ENCODE data around the gene UBN1.
A peak's percentile ranks its signal among the peaks of the same experiment; 100 is the strongest.

Gene UBN1

DNA sequence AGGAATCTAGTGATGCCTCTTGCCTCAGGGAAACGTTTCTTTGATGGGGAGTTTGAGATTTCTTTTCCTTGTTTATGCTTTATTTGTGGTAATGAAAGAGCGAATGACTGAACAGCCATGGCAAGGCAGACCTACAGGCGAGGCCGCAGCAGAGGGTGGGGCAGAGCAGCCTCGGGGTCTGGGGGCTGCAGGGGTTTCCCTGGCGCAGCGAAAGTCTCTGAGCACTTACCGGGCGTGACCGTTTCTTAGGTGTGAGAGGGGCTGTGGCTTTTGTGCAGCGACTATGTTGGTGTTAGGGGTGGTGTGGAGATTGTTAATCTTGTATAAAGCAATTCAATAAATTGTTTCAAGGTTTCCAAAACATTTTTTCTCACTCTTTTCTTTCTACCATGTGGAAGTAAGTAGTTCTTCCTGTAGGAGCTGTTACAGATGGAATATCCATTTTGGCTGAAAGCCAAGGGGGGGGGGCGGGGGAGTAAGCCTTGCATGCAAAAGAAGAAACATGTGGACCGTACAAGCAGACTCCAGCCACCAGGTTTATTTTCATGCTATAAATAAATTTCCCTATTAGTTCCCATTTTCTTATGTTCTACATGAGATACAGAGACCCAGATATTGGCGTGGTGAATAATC lies 34.8 kb downstream of the UBN1 start:
- Histone ChIP-seq H3K4me3 (0 out of 2 replicates have a peak overlapping the region, but pooled peaks have one; percentile 22), H3K9ac (ENCODE audit: insufficient read length) (peak overlapping the region; percentile 12), H3K27ac (peak overlapping the region; percentile 80), H3K36me3 (ENCODE audit: insufficient read depth, low read length) (peaks cover 60% of the 10 kb centered on the region), H3K9me3 (ENCODE audit: low read depth, low read length) (no peaks in the 10 kb centered on the region)
- TF ChIP-seq EZH2 (IDR thresholded peaks at IDR 0.05) (no peak), POLR2AphosphoS5 (IDR thresholded peaks at IDR 0.05; ENCODE audit: borderline replicate concordance, low read depth, low read length) (no peak), FOXP2 (optimal IDR thresholded peaks at IDR 0.05; ENCODE audit: control extremely low read depth, extremely low read length, insufficient read depth) (no peak)
- DNase-seq (ENCODE audit: low read depth, low spot score) = peak; percentile 18

DNA sequence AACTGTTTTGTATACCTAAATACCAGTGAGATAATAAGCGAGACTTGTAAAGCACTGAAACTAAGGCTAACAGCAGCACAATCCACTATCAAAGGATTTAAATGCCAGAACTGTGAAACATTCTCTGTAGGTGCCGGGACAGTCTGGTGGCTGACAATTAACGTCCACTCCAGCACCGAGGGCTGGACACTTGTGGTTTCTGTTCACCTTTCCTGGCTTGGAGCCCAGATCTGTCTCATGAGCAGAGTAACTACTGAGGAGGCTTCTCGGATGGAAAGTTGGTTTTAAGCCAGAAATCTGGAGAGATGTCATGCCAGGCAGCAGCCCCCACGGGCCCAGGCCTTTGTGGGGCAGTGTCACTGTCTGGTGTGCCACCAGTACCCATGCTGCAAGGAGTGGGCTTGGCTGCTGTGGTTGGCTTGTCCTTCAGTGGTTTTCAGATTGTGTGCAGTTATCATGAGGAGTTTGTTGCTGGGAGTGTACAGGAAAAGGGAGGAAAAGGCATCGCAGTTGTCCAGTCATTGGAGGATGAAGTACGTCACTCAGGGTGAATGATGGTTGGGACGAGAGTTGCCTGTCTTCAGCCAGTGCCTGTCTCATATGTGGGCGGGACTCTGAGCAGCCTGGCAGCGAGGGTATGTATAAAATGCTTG lies 35.5 kb downstream of the UBN1 start:
- DNase-seq (ENCODE audit: low read depth, low spot score) = no peak
- H3K9ac ChIP-seq (ENCODE audit: insufficient read length) = no peak overlapping the region
- H3K4me3 ChIP-seq = no peak overlapping the region
- TF ChIP-seq FOXP2 (optimal IDR thresholded peaks at IDR 0.05; ENCODE audit: control extremely low read depth, extremely low read length, insufficient read depth) (no peak), EZH2 (IDR thresholded peaks at IDR 0.05) (no peak), POLR2AphosphoS5 (IDR thresholded peaks at IDR 0.05; ENCODE audit: borderline replicate concordance, low read depth, low read length) (no peak)
- H3K36me3 ChIP-seq (ENCODE audit: insufficient read depth, low read length) = peaks cover 55% of the 10 kb centered on the region
- no peaks in the 10 kb centered on the region for H3K9me3 ChIP-seq (ENCODE audit: low read depth, low read length)
- H3K27ac ChIP-seq = peak overlapping the region; percentile 80; the same call in 1 of the 2 replicates

DNA sequence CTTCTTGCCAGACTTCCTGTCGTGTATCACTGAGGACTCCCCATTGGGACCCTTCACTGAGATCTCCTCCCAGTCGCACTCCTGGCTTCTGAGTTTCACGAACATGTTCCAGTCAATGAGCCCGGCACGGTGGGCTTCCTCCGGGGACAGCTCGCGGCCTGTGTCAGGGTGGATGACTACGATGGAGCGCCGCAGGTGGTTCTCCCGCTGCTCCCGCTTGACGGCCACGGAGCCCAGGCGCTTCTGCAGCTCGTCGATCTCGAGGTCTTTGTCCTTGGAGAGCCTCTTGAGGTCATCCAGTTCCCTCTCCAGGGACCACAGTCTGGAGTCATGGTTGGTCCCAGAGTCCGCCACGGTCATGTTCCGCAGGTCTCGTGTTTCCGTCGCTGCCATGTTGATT lies 36.2 kb downstream of the UBN1 start:
- TF ChIP-seq POLR2AphosphoS5 (IDR thresholded peaks at IDR 0.05; ENCODE audit: borderline replicate concordance, low read depth, low read length) = no peak
- no peak for TF ChIP-seq EZH2 (IDR thresholded peaks at IDR 0.05)
- TF ChIP-seq FOXP2 (optimal IDR thresholded peaks at IDR 0.05; ENCODE audit: control extremely low read depth, extremely low read length, insufficient read depth) = no peak
- H3K9ac ChIP-seq (ENCODE audit: insufficient read length) = no peak overlapping the region
- H3K4me3 ChIP-seq = no peak overlapping the region
- no peaks in the 10 kb centered on the region for H3K9me3 ChIP-seq (ENCODE audit: low read depth, low read length)
- DNase-seq (ENCODE audit: low read depth, low spot score) = no peak
- no peak overlapping the region for H3K27ac ChIP-seq
- peaks cover 47% of the 10 kb centered on the region for H3K36me3 ChIP-seq (ENCODE audit: insufficient read depth, low read length)

DNA sequence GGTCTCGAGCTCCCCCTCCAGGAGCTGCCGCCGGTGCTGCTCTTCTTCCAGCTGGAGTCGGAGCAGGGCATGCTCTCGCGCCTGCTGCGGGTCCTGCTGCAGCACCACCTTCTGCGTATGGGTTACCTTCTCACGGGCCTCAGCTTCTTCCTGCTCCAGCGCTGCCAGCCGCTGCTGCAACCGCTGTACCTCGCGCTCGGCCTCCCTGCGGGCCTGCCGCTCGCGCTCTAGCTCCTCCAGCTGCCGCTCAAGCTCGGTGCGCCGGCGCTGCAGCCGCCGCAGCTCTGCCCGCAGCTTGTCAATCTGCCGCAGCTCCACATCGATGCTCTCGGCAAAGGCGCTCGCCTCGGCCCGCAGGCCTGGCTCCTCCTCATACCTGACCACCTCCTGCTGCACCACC lies 36.9 kb downstream of the UBN1 start:
- TF ChIP-seq FOXP2 (optimal IDR thresholded peaks at IDR 0.05; ENCODE audit: control extremely low read depth, extremely low read length, insufficient read depth) (no peak), POLR2AphosphoS5 (IDR thresholded peaks at IDR 0.05; ENCODE audit: borderline replicate concordance, low read depth, low read length) (no peak), EZH2 (IDR thresholded peaks at IDR 0.05) (no peak)
- Histone ChIP-seq H3K36me3 (ENCODE audit: insufficient read depth, low read length) (peaks cover 44% of the 10 kb centered on the region), H3K4me3 (no peak overlapping the region), H3K9ac (ENCODE audit: insufficient read length) (no peak overlapping the region), H3K9me3 (ENCODE audit: low read depth, low read length) (no peaks in the 10 kb centered on the region), H3K27ac (no peak overlapping the region)
- no peak for DNase-seq (ENCODE audit: low read depth, low spot score)

DNA sequence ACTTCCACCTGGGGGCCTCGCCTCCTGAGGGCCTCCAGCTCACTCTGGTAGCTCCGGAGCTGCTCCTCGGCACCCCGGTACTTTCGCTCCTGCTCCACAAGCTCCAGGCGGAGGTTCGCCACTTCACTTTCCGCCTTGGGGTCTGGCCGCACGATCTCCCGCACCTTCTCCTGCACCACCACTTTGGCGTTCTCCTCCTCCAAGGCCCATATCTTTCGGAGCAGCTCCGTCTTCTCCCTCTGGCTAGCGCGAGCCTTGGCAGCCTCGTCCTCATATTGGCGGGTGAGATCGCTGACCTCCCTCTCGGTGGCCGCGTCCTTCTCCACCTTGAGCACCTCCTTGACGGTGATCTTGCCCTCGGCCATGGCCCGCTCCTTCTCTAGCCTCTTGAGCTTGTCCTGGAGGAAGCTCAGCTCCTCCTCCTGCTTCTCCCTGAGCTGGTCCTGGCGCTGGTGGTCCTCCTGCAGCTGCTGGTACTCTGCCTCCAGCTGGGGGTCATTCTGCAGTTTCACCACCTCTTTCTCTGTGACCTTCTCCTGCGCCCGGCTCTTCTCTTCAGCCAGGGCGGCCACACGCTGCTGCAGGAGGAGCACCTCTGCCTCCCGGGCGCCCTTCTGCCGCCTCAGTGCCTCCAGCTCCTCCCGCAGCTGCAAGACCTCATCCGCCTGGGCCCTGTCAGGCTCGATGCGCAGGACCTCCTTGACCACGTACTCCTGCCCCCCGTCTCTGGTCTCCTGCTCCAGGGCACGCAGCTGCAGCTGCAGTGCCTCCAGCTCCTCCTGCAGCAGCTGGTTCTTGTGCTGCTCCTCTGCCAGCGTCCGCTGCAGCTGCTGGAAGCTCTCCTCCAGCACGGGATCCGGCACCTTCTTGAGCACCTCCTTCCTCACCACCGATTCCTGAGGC lies 37.9 kb downstream of the UBN1 start:
- Histone ChIP-seq H3K9me3 (ENCODE audit: low read depth, low read length) (no peaks in the 10 kb centered on the region), H3K36me3 (ENCODE audit: insufficient read depth, low read length) (peaks cover 35% of the 10 kb centered on the region), H3K27ac (no peak overlapping the region), H3K9ac (ENCODE audit: insufficient read length) (no peak overlapping the region), H3K4me3 (no peak overlapping the region)
- TF ChIP-seq POLR2AphosphoS5 (IDR thresholded peaks at IDR 0.05; ENCODE audit: borderline replicate concordance, low read depth, low read length) = no peak
- TF ChIP-seq FOXP2 (optimal IDR thresholded peaks at IDR 0.05; ENCODE audit: control extremely low read depth, extremely low read length, insufficient read depth) = no peak
- TF ChIP-seq EZH2 (IDR thresholded peaks at IDR 0.05) = no peak
- no peak for DNase-seq (ENCODE audit: low read depth, low spot score)

DNA sequence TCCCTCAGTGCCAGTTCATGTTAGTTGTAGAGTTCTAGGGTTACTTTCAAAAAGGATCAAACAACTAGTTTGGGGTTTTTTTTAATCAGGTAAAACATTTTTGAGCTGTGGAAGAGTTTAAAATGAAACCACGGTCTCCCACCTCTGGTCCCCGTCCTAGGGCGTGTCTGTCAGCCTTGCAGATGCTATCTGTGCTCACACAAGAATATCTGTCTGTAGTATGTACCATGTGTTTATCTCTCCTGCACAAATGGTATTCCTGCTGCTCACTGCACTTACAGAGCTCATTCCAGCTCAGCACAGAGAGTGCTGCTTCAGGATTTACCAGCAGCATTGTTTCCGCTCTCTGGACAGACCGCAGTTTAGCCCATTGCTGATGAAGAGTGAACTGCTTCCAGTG lies 38.9 kb downstream of the UBN1 start:
- Histone ChIP-seq H3K9ac (ENCODE audit: insufficient read length) (no peak overlapping the region), H3K27ac (no peak overlapping the region), H3K4me3 (no peak overlapping the region), H3K9me3 (ENCODE audit: low read depth, low read length) (no peaks in the 10 kb centered on the region), H3K36me3 (ENCODE audit: insufficient read depth, low read length) (peaks cover 27% of the 10 kb centered on the region)
- no peak for DNase-seq (ENCODE audit: low read depth, low spot score)
- TF ChIP-seq POLR2AphosphoS5 (IDR thresholded peaks at IDR 0.05; ENCODE audit: borderline replicate concordance, low read depth, low read length) (no peak), FOXP2 (optimal IDR thresholded peaks at IDR 0.05; ENCODE audit: control extremely low read depth, extremely low read length, insufficient read depth) (no peak), EZH2 (IDR thresholded peaks at IDR 0.05) (no peak)

- no peak overlapping the region for H3K27ac ChIP-seq
- no peak for TF ChIP-seq POLR2AphosphoS5 (IDR thresholded peaks at IDR 0.05; ENCODE audit: borderline replicate concordance, low read depth, low read length)
- TF ChIP-seq EZH2 (IDR thresholded peaks at IDR 0.05) = no peak
- no peak for TF ChIP-seq FOXP2 (optimal IDR thresholded peaks at IDR 0.05; ENCODE audit: control extremely low read depth, extremely low read length, insufficient read depth)
- no peak overlapping the region for H3K4me3 ChIP-seq
- H3K36me3 ChIP-seq (ENCODE audit: insufficient read depth, low read length) = peaks cover 5% of the 10 kb centered on the region; the same call in 1 of the 2 replicates
- no peak for DNase-seq (ENCODE audit: low read depth, low spot score)
- H3K9ac ChIP-seq (ENCODE audit: insufficient read length) = no peak overlapping the region
- no peaks in the 10 kb centered on the region for H3K9me3 ChIP-seq (ENCODE audit: low read depth, low read length)
These were observed 41.3 kb downstream of the UBN1 start for GRCh38 chr16:4888428-4889135.

Measured in SK-N-MC (cell line).